GM18499 (cell line): ENCODE data around the gene PNPLA5.

ENCODE experiments used
- ATAC-seq: cut with Tn5 transposase; IDR thresholded peaks from one replicate; pipeline ENCODE4 v1.9.1; 2021; ENCODE audit warnings: moderate number of reproducible peaks; ENCODE audit not compliant: insufficient read depth, unreplicated experiment

The PNPLA5 gene

GRCh38 chr22:43859176-43859575 lies 32.6 kb downstream of the PNPLA5 start:
- no peak for ATAC-seq

DNA sequence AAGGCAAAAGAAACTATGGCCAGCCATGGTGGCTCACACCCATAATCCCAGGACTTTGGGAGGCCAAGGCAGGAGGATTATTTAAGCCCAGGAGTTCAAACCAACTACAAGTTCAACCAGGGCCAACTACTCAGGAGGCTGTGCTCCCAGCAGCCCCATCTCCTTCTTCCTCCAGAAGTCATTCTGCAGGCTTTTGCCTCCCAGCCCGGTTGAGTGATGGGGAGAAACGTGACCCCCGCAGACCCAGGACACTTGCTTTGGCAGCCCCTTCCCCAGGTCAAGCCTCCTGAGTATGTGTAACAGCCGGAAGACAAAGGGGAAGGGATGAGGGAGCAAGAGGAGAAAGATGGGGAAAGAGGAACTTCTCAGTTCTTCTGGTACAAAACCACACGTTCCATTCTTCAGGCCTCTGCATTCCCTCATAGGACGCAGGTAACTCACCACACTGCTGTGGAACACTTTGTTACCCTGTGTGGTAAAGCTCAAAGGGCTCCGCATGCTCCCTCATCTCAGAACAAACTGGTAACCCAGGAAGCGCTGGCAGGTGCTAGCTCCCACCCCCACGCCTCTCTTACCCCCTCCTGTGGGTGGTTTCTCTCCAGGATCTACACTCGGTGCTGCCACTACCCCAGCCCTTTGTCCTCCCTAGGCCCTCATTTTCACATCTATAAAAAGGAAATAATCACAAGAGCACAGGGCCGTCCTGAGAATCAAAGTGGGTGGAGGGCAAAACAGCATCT lies 33.5 kb downstream of the PNPLA5 start:
- ATAC-seq: no peak

DNA sequence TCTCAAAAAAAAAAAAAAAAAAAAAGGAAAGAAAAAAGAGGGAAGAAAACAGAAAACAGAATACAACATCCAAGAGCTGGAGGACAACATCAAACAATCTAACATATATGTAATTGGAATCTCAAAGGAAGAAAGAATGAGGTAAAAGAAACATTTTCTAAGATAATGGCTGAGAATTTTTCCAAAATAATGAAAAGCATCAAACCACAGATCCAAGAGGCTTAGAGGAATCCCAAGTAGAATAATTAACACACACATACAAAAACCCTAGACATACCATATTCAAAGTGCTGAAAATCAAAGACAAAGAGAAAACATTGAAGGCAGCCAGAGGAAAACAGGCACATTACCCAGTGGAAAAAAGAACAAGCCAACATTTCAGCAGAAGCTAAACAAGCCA lies 34.4 kb downstream of the PNPLA5 start:
- ATAC-seq: no peak

GRCh38 chr22:43855431-43855830 lies 36.4 kb downstream of the PNPLA5 start:
- ATAC-seq: no peak

- ATAC-seq: no peak
Measured at GRCh38 chr22:43854786-43855271, 37.0 kb downstream of the PNPLA5 start.

GRCh38 chr22:43854121-43854785 lies 37.6 kb downstream of the PNPLA5 start:
- no peak for ATAC-seq

DNA sequence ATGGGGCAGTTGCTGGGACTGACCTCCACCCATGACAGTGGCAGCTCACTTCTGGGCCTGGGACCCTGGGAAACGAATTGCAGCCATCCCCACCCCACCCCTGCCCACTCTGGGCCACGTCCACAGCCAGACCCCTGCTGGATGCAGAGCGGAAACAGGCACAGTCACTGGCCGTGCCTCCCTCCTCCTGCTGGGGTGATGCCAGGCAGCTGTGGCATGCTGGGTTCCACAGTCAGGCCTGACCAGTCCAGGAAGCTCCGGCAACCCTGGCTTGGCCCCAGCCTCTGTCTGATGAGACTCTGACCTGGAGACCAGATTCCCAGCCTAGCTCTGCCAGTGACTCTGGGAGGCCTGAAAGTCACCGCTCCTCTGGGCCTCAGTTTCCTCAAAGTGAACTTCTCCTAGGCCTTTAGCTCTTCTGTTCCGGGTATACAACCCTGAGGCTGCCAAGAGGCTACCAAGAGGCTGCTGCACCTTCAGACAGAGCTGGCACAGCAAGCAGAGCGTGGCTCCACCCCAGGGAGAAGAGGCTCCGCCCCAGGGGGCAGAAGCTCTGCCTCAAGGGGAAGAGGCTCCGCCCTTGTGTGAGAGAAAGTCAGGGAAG lies 38.4 kb downstream of the PNPLA5 start:
- ATAC-seq: no peak

GRCh38 chr22:43852573-43853327 lies 39.1 kb downstream of the PNPLA5 start:
- ATAC-seq: no peak

DNA sequence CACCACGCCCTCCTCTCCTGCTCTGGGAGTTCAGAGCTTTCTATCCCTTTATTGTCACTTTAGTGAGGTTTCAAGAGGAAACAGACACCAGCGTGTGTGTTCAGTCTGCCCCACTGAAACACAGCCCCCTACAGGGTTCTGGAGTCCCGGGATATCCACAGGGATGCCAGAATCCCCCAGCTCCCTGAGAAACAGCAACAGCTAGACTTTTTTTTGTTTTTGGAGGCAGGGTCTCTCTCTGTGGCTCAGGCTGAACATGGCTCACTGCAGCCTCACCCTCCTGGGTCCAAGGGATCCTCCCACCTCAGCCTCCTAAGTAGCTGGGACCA lies 39.9 kb downstream of the PNPLA5 start:
- no peak for ATAC-seq

DNA sequence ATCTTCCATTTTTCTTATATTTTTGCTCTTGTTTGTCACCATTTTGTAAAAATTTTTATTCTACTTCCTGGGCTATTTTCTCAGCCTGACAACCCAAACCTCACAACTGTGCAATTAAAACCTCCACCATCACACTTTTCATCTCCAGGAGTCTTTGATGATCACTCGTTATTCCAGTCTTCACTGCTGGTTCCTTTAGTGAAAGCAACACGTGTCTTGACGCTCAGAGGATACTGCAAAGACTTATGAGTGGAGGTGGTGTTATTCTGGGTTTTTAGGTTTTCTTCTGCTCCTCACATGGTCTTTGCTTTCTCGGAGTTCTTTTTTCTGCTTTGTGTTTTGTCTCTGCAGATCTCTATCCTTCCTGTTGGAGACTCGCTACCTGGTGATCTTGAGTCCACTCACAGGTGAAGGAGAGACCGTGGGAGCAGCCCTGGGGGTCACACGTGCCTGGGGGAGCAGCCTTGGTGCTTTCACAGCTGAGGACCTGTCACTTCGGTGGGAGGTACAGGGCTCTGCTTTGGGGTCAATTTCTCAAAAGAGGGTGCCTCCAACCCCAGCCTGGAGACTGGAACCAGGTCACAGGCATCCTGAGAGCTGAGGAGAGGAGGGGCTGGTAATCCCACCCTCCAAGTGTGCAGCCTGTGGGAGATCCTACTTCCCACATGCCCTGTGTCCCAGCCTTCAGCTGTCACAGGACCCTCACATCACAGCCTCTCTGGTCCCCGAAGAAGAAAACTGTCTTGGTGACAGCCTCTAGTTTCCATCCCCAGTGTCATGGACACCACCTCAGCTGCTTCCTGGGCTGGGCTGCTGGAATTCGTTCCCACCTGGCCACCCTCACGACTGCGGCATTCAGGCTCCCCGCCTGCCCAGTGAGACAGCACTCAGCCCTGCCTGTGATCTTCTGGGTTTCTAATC lies 40.5 kb downstream of the PNPLA5 start:
- ATAC-seq: no peak

GRCh38 chr22:43850529-43850928 lies 41.3 kb downstream of the PNPLA5 start:
- no peak for ATAC-seq

DNA sequence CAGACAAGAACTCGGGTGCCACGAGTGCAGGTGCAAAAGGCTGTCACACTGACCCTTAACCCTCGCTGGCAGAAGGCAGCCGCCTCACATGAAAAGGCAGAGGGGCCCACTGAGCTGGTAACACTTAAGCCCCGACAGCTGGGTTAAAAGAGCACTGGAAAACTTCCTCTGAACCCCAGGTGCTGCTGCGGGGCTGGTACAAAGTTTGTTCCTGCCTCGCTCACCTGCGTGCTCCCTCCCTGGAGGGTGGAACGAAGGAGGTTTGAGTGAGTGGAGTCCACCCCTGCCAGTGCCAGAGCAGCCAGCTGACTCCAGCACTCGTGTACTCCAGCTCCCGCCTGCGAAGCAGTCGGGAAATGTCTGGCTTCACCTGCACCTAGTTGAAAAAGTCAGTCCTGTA lies 42.1 kb downstream of the PNPLA5 start:
- no peak for ATAC-seq

DNA sequence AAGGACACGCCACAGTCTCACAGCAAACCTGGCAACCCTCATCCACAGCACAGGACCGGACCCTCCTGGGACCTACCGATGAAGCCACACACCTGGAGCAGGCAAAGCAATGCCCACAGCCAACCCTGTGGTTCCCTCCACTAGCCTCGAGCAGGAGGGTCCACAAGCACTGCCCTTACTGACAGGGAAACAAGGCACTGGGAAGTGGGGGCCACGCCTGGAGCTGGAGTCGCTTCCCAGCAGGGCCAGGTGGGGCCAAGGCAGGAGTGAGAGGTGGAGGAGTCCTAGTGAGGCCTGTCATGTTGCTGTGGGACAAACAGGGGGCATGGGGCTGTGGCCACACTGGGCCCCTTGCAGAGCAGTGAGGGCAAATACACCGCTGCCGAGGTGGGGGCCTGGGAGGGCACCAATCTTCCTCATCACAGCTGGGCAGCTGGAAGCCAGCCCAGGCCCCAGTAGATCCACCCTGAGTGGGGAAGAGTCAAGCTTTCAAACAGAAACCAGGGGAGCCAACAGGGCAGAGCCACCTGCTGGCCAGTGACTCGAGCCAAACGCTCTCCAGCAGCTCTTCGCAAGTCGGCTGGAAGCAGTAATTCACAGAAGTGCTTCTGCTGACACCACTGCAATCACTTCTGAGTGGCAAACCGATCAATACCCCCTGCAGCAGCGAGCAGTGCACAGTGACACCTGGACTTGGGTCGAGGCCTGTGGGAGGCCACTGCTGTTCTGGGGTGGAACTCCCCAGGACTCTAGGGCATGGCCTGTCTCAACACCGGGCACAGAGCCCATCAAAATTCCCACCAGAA lies 43.2 kb downstream of the PNPLA5 start:
- no peak for ATAC-seq

DNA sequence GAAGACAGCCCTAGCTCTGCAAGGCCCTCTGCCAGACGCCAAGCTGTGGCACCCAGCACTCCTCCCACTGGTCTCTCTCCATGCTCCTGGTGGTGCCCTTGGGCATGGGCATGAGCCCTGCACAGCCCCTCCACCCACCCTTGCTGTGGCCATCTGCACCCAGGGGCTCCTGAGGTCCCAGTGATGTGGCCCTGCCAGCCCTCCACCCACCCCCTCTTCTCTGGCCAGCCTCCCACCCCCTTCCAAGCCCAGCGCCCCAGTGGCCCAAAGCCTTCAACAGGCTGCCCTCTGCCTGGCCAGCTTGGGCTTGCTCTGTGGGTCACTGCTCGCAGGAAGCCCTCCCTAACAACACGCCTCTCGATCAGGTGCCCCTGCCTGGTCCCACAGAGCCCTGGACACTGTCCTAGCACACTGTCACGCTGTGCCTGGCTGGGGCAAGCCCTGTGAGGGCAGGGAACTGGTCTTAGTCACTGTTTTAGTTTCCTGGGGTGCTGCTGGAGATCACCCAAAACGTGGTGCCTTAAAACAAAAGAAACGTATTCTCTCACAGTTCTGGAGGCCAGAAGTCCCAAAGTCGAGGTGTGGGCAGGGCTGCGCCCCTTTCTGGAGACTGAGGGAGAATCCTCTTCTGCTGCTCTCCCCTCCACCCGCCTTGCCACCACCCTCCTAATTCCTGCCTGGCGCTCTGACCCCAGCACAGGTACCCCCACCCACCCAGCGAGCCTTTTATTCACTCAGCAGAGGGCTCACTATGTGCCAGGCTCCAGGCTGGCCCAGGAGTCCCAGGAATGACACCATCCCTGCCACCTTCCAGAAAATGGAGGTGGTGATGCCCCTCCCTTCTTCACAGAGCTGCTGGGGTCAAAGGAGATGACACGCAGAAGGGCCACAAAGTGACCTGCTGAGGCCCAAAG lies 44.2 kb downstream of the PNPLA5 start:
- ATAC-seq: no peak

DNA sequence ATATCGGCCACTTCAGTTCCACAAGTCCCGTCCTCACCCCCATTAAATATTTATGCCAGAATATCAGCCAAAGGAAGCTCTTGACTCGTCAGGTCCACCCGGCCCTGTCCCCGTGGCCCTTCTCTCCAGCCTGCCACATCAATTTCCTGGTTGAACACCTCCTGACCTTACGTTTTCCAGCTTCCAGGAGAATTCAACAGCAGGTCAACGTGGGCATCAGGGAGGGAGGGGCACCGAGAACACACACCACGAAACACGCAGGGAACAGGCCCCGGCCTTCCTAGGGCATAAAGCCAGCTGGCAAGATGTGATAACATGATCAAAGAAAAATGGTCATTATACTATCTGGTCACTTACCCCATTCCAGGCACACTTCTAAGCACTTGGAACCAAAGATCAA lies 44.8 kb downstream of the PNPLA5 start:
- no peak for ATAC-seq

DNA sequence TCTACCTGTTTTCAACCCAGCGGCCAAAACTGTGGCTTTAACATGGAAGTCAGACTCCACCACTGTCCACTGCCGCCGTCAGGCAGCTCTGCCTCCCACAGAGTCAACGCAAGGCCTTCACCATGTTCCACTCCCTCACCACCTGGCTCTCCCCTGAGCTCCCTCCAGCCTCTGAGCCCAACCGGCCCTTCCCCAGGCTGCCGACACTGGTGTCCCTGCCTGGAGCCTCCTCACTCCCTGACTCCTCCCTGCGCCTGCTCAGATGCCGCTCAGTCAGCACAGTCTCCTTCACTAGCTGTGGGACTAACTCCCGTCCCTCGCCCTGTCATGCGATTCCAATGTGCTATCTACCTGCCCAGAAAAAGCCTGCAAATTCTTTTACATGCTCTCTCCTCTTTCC lies 45.8 kb downstream of the PNPLA5 start:
- ATAC-seq: no peak

- no peak for ATAC-seq
Measured at GRCh38 chr22:43844560-43845545, 47.0 kb downstream of the PNPLA5 start.
